Mesothelial cell of epicardium (in vitro differentiated cells): Measurements from ENCODE around the gene TMEM176A. TPM values are rescaled to one million over a fixed set of nuclear protein-coding genes. Genes with fewer than 3 reads are reported as not detected.
A peak's percentile ranks its signal among the peaks of the same experiment; 100 is the strongest.

ENCODE experiments used
- DNase-seq, 2 experiments: peaks; one replicate each; pipeline ENCODE4 v3.0.0; 2021; ENCODE audit warnings: low spot score in 2 of 2; ENCODE audit not compliant: unreplicated experiment in 2 of 2
- H3K27ac Mint-ChIP-seq: 2 replicates; pipeline ENCODE4 v1.8.0; 2021; ENCODE audit warnings: mixed read lengths
- H3K27me3 Mint-ChIP-seq: 2 replicates; pipeline ENCODE4 v1.8.0; 2021; ENCODE audit warnings: low read depth, mixed read lengths
- H3K36me3 Mint-ChIP-seq: 2 replicates; pipeline ENCODE4 v1.8.0; 2021; ENCODE audit warnings: mixed read lengths
- H3K4me1 Mint-ChIP-seq: 2 replicates; pipeline ENCODE4 v1.8.0; 2021; ENCODE audit warnings: mixed read lengths
- H3K4me3 Mint-ChIP-seq: 2 replicates; pipeline ENCODE4 v1.8.0; 2021; ENCODE audit warnings: mild to moderate bottlenecking, moderate library complexity, mixed read lengths
- H3K9me3 Mint-ChIP-seq: 2 replicates; pipeline ENCODE4 v1.8.0; 2021; ENCODE audit warnings: mixed read lengths
- CTCF ChIP-seq: fragments of 200-600 bp; sonication (generic); IDR thresholded peaks from one replicate; pipeline ENCODE4 v1.5.0; 2021; ENCODE audit warnings: antibody characterized with exemption; ENCODE audit not compliant: unreplicated experiment
- total RNA-seq: library from RNA; stranded (reverse); gene quantifications from 3 replicates; pipeline ENCODE4 v1.2.1, GENCODE V29; 2021

Gene TMEM176A
- total RNA-seq, result 2.5 to 3.6 TPM (median 3.1 TPM) in 3 replicates

GRCh38 chr7:150800581-150801241 lies at the start of gene TMEM176A:
Gene TMEM176A (plus strand): TSS chr7:150800769. CDS start chr7:150801551, 782 bp downstream.
- no peak for TF ChIP-seq CTCF
- H3K36me3 Mint-ChIP-seq, result no peaks in the 10 kb centered on the region
- H3K4me1 Mint-ChIP-seq, result peaks cover 4% of the 10 kb centered on the region
- peaks cover 80% of the 10 kb centered on the region for H3K27me3 Mint-ChIP-seq
- H3K27ac Mint-ChIP-seq, result no peak within 1 kb of the TSS
- peak within 1 kb of the TSS; percentile 58 for H3K4me3 Mint-ChIP-seq
- no peak for DNase-seq
- peaks cover under 1% of the 10 kb centered on the region for H3K9me3 Mint-ChIP-seq

GRCh38 chr7:150751702-150752101 lies 48.9 kb upstream of the TMEM176A start:
- Mint-ChIP-seq H3K36me3 (no peaks in the 10 kb centered on the region), H3K9me3 (no peaks in the 10 kb centered on the region), H3K27me3 (peaks cover 68% of the 10 kb centered on the region), H3K4me1 (no peaks in the 10 kb centered on the region), H3K4me3 (no peak overlapping the region), H3K27ac (no peak overlapping the region)
- TF ChIP-seq CTCF, result no peak
- DNase-seq, result no peak

GRCh38 chr7:150753239-150753638 lies 47.3 kb upstream of the TMEM176A start:
- no peak overlapping the region for H3K4me3 Mint-ChIP-seq
- H3K4me1 Mint-ChIP-seq, result no peaks in the 10 kb centered on the region
- DNase-seq, result no peak
- H3K36me3 Mint-ChIP-seq, result no peaks in the 10 kb centered on the region
- H3K9me3 Mint-ChIP-seq, result no peaks in the 10 kb centered on the region
- no peak for TF ChIP-seq CTCF
- H3K27me3 Mint-ChIP-seq, result peaks cover 60% of the 10 kb centered on the region
- H3K27ac Mint-ChIP-seq, result no peak overlapping the region

GRCh38 chr7:150753826-150754603 lies 46.6 kb upstream of the TMEM176A start:
- Mint-ChIP-seq H3K4me3 (no peak overlapping the region), H3K27ac (no peak overlapping the region), H3K27me3 (peaks cover 52% of the 10 kb centered on the region), H3K36me3 (no peaks in the 10 kb centered on the region), H3K9me3 (no peaks in the 10 kb centered on the region), H3K4me1 (no peaks in the 10 kb centered on the region)
- TF ChIP-seq CTCF, result no peak
- no peak for DNase-seq

GRCh38 chr7:150754951-150755350 lies 45.6 kb upstream of the TMEM176A start:
- TF ChIP-seq CTCF, result no peak
- Mint-ChIP-seq H3K27ac (no peak overlapping the region), H3K4me3 (no peak overlapping the region), H3K27me3 (peaks cover 42% of the 10 kb centered on the region), H3K4me1 (no peaks in the 10 kb centered on the region), H3K36me3 (no peaks in the 10 kb centered on the region), H3K9me3 (no peaks in the 10 kb centered on the region)
- DNase-seq, result no peak
